BJ (cell line): ENCODE data around the gene CPNE5. TPM values are rescaled to one million over a fixed set of nuclear protein-coding genes. Genes with fewer than 3 reads are reported as not detected.

Experiments
- CTCF ChIA-PET: fragments of 350-600 bp; formaldehyde crosslinking; extraction: SDS; loops from one replicate; lab custom pipeline; 2021; ENCODE audit warnings: antibody characterized with exemption, inconsistent platforms; lab: Yijun Ruan, JAX
- POLR2A ChIA-PET: fragments of 300-600 bp; sonication (Branson Sonifier 250); formaldehyde crosslinking; extraction: SDS; loops from one replicate; lab custom pipeline; 2021; ENCODE audit warnings: antibody characterized with exemption; lab: Charles Lee
- DNase-seq: peaks from one replicate; pipeline ENCODE4 v3.0.0-alpha.2; 2011; ENCODE audit warnings: low read depth
- H3K27me3 ChIP-seq: 2 replicates; pipeline ENCODE4 v1.6.0; 2011; ENCODE audit warnings: low read length; ENCODE audit not compliant: control insufficient read depth, insufficient read depth
- H3K36me3 ChIP-seq: 2 replicates; pipeline ENCODE4 v1.5.1; 2011; ENCODE audit warnings: low read length; ENCODE audit not compliant: control insufficient read depth, insufficient read depth
- H3K4me3 ChIP-seq: 2 replicates; pipeline ENCODE4 v1.5.1; 2011; ENCODE audit warnings: low read depth, mild to moderate bottlenecking, control low read depth, low read length
- CTCF ChIP-seq: IDR thresholded peaks from 2 replicates; pipeline ENCODE4 v1.5.1; 2011; ENCODE audit warnings: low read depth, mild to moderate bottlenecking, control low read depth, inconsistent platforms, low read length, moderate library complexity; ENCODE audit not compliant: insufficient read depth
- polyA plus RNA-seq: library from polyadenylated mRNA; depleted of rRNA; stranded (reverse); fragments of >200 nt; gene quantifications from 2 replicates; pipeline ENCODE4 v1.2.3, GENCODE V29; 2011

Gene CPNE5
- polyA plus RNA-seq, 1 experiment = 0.09 TPM

- Histone ChIP-seq H3K4me3 (no peak overlapping the region), H3K27me3 (no peaks in the 10 kb centered on the region), H3K36me3 (no peaks in the 10 kb centered on the region)
- CTCF ChIA-PET = no interaction called here
- POLR2A ChIA-PET = no interaction called here
- no peak for DNase-seq
- TF ChIP-seq CTCF = no peak
These were observed 135.3 kb downstream of the CPNE5 start for GRCh38 chr6:36703982-36704381.

DNA sequence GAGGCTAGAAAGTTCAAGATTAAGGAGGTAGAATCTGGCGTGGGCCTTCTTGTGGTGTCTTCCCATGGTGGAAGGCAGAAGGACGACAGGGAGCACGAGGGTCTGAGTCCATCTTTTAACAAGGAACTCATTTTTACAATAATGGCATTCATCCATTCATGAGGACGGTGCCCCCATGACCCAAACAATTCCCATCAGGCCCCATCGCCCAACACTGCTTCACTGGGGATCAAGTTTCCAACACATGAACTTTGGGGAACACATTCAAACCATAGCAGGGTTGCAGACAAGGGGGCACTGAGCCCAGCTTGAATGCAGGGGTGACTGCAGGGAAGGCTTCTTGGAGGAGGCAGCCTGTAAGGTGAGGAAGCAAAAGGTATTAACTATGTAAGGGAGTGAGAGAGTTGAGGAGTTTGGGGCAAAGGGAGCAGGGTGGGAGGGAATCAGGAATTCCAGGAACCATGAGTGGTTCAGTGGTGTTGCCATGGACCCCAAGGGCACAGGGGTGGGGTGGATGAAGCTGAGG, 136.1 kb downstream of the CPNE5 start:
- no peak for DNase-seq
- ChIA-PET POLR2A (no interaction called here), CTCF (no interaction called here)
- no peak for TF ChIP-seq CTCF
- no peak overlapping the region for H3K4me3 ChIP-seq
- no peaks in the 10 kb centered on the region for H3K36me3 ChIP-seq
- no peaks in the 10 kb centered on the region for H3K27me3 ChIP-seq

DNA sequence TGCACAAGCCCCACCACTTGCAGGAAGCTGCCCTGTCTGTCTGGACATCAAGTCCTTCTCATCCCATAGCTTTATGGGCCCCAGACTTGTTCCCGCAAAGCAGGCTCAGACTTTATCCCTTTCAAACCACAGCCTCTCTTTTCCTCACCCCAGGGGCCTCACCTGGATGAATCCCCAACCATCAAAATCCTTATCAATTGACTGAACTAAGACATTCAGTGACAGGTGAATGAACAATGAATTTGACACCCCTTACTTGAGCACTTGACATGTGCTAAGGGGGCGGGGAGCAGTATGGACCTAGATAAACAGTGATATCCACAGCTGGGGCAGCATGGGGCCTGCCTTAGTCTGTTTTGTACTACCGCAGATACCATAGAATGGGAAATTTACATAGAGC, 136.6 kb downstream of the CPNE5 start:
- ChIA-PET POLR2A (no interaction called here), CTCF (interaction anchor here (1.2 kb wide), 1 partner anchor 21 kb away, joined by 3 read pairs; no protein-coding TSS in a partner anchor)
- Histone ChIP-seq H3K36me3 (no peaks in the 10 kb centered on the region), H3K4me3 (no peak overlapping the region), H3K27me3 (no peaks in the 10 kb centered on the region)
- no peak for DNase-seq
- no peak for TF ChIP-seq CTCF

DNA sequence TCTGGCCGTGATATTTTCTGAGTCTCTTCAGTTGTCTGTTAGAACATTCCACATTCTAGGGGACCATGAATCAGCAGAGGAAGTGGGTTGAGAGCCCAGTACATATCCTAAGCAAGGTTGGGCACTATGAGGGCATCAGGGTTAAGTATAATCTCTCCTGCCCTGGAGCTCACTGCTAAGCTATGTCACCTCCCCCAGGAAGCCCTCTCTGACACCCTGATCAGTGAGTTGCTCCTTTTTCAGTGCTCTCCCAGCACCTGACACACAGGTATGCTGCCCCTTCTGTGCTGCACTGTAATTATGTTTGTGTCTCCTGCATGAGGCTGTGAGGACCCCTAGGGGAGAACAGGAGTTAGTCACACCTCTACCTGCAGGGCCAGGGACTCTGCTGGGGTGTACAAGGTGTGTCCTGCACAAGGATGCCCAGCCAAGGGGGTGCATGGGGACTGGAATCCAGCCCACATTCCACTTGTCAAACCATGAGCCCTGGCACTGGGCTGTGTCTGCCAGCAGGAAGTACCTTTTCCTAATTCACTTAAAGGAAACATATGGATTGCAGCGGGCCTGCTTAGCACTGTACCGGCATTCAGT, 137.7 kb downstream of the CPNE5 start:
- no peaks in the 10 kb centered on the region for H3K27me3 ChIP-seq
- POLR2A ChIA-PET = no interaction called here
- CTCF ChIA-PET = interaction anchor here (1.1 to 1.3 kb wide), 3 partner anchors 9 to 86 kb away, joined by 3 read pairs; no protein-coding TSS in a partner anchor
- no peak for DNase-seq
- H3K36me3 ChIP-seq = no peaks in the 10 kb centered on the region
- no peak for TF ChIP-seq CTCF
- H3K4me3 ChIP-seq = no peak overlapping the region

GRCh38 chr6:36700831-36701230, 138.4 kb downstream of the CPNE5 start:
- no peak overlapping the region for H3K4me3 ChIP-seq
- H3K27me3 ChIP-seq = no peaks in the 10 kb centered on the region
- CTCF ChIA-PET = interaction anchor here (1.0 to 1.3 kb wide), 2 partner anchors 8 to 86 kb away, joined by 3 read pairs; no protein-coding TSS in a partner anchor
- H3K36me3 ChIP-seq = no peaks in the 10 kb centered on the region
- no peak for TF ChIP-seq CTCF
- no peak for DNase-seq
- POLR2A ChIA-PET = no interaction called here
